Transverse colon (tissue), 4 donors: ENCODE data around the gene KLHDC7B.

Experiments
- CTCF ChIP-seq, 5 experiments: fragments of 200-600 bp in 3 of 5; fragments of 450-650 bp in 2 of 5; sonication (generic) in 3 of 5; IDR thresholded peaks; 1 replicate in 2 of 5; 2 replicates in 3 of 5; pipeline ENCODE4 v1.5.1; 2016 to 2017; ENCODE audit warnings: antibody characterized with exemption in 5 of 5, inconsistent platforms in 3 of 5, mild to moderate bottlenecking in 2 of 5, moderate library complexity in 1 of 5
- EP300 ChIP-seq: sonication (generic); formaldehyde crosslinking; IDR thresholded peaks from one replicate; pipeline ENCODE4 v1.6.1; 2017; ENCODE audit warnings: antibody characterized with exemption, low read depth
- POLR2A ChIP-seq: fragments of 450-650 bp; IDR thresholded peaks from one replicate; pipeline ENCODE4 v1.6.1; 2016; ENCODE audit warnings: antibody characterized with exemption, mild to moderate bottlenecking, moderate library complexity
- POLR2AphosphoS5 ChIP-seq, 3 donors: sonication (generic); formaldehyde crosslinking; IDR thresholded peaks; one replicate each; pipeline ENCODE4 v1.6.1; 2016; ENCODE audit warnings: antibody characterized with exemption in 3 of 3

- peak in 1 of 5 experiments; percentile 12 for TF ChIP-seq CTCF (IDR thresholded peaks at IDR 0.05)
- no peak for TF ChIP-seq POLR2A
- TF ChIP-seq POLR2AphosphoS5 (IDR thresholded peaks at IDR 0.05): no peak
- no peak for TF ChIP-seq EP300
These were observed 37.7 kb downstream of the KLHDC7B start for GRCh38 chr22:50583294-50583861.
